Choroid plexus epithelial cell (primary cell): ENCODE data around the gene CENPN.

Source experiments
- DNase-seq: peaks from one replicate; pipeline ENCODE4 v3.0.0-alpha.2; 2010; ENCODE audit warnings: low read depth
- H3K4me3 ChIP-seq: 2 replicates; pipeline ENCODE4 v1.5.1; 2011; ENCODE audit warnings: low read depth, mild to moderate bottlenecking, control low read depth, low read length, moderate library complexity
- CTCF ChIP-seq: conservative IDR thresholded peaks from 2 replicates; pipeline ENCODE4 v1.5.1; 2011; ENCODE audit warnings: low read depth, mild to moderate bottlenecking, control low read depth, inconsistent platforms, low read length, moderate library complexity

CENPN gene

GRCh38 chr16:80990978-80991377 is 16.0 kb upstream of the CENPN start:
- no peak for TF ChIP-seq CTCF
- no peak overlapping the region for H3K4me3 ChIP-seq
- no peak for DNase-seq

GRCh38 chr16:80991792-80992430 is 15.1 kb upstream of the CENPN start:
- no peak for TF ChIP-seq CTCF
- DNase-seq = no peak
- no peak overlapping the region for H3K4me3 ChIP-seq

GRCh38 chr16:80992676-80993293 is 14.2 kb upstream of the CENPN start:
- H3K4me3 ChIP-seq = no peak overlapping the region
- no peak for TF ChIP-seq CTCF

GRCh38 chr16:80993307-80993706 is 13.7 kb upstream of the CENPN start:
- peak; percentile 96 for DNase-seq
- peak overlapping the region; percentile 24 for H3K4me3 ChIP-seq
- TF ChIP-seq CTCF = no peak

More at GRCh38 chr16:80992676-80993293, 14.2 kb upstream of the CENPN start:
- DNase-seq = no peak

- no peak for DNase-seq
- TF ChIP-seq CTCF = no peak
- peak overlapping the region; percentile 24 for H3K4me3 ChIP-seq
Observed at GRCh38 chr16:80993834-80994233, 13.2 kb upstream of the CENPN start.

- peak; percentile 41 for DNase-seq
- H3K4me3 ChIP-seq = no peak overlapping the region
- no peak for TF ChIP-seq CTCF
Observed at GRCh38 chr16:80994451-80994850, 12.6 kb upstream of the CENPN start.

- DNase-seq = no peak
Observed at GRCh38 chr16:80996688-80997138, 10.3 kb upstream of the CENPN start.

More at GRCh38 chr16:80996688-80997138, 10.3 kb upstream of the CENPN start:
- H3K4me3 ChIP-seq = peak overlapping the region; percentile 35
- TF ChIP-seq CTCF = no peak
